Vagina (tissue), 2 donors: ENCODE measurements around the gene CHRNA5. TPM values are rescaled to one million over a fixed set of nuclear protein-coding genes. Genes with fewer than 3 reads are reported as not detected.

ENCODE experiments used
- DNase-seq, 2 donors: peaks; one replicate each; pipeline ENCODE4 v3.0.0-alpha.2; 2017; ENCODE audit errors: extremely low spot score in 2 of 2
- H3K27ac ChIP-seq: fragments of 200-600 bp; sonication (generic); one replicate; pipeline ENCODE4 v1.5.1; 2019
- H3K27me3 ChIP-seq: fragments of 200-600 bp; sonication (generic); one replicate; pipeline ENCODE4 v1.5.1; 2019
- H3K36me3 ChIP-seq, 2 donors: fragments of 200-600 bp; sonication (generic); one replicate each; pipeline ENCODE4 v1.5.1; 2017 to 2019
- H3K4me1 ChIP-seq: fragments of 200-600 bp; sonication (generic); one replicate; pipeline ENCODE4 v1.5.1; 2019
- H3K4me3 ChIP-seq, 2 donors: fragments of 200-600 bp; sonication (generic); 1 replicate in 1 of 2; 2 replicates in 1 of 2; pipeline ENCODE4 v1.5.1; 2016 to 2019
- H3K9me3 ChIP-seq: fragments of 200-600 bp; sonication (generic); one replicate; pipeline ENCODE4 v1.5.1; 2019
- POLR2A ChIP-seq, 2 donors: fragments of 450-650 bp; IDR thresholded peaks; one replicate each; pipeline ENCODE4 v1.6.1; 2017; ENCODE audit warnings: antibody characterized with exemption in 2 of 2, mild to moderate bottlenecking in 2 of 2, moderate library complexity in 2 of 2
- POLR2AphosphoS5 ChIP-seq, 2 donors: sonication (generic); formaldehyde crosslinking; IDR thresholded peaks; one replicate each; pipeline ENCODE4 v1.9.0; 2017; ENCODE audit warnings: antibody characterized with exemption in 2 of 2, mild to moderate bottlenecking in 2 of 2, low read depth in 1 of 2; ENCODE audit not compliant: insufficient read depth in 1 of 2
- intact Hi-C: fragments of 100-400 bp; cut with DNase I; formaldehyde crosslinking; loops from one replicate; pipeline ENCODE4 v1.15.1; 2023
- total RNA-seq: library from RNA; depleted of rRNA; stranded (reverse); fragments of >200 nt; gene quantifications from one replicate; pipeline ENCODE4 v1.2.3, GENCODE V29; 2016
- TF ChIP-seq, protein P1 (sequence below), 3 experiments: fragments of 450-650 bp in 2 of 3; fragments of 200-600 bp in 1 of 3; sonication (generic) in 1 of 3; IDR thresholded peaks; one replicate each; pipeline ENCODE4 v1.5.1; 2017 to 2019; ENCODE audit warnings: antibody characterized with exemption in 3 of 3, mild to moderate bottlenecking in 2 of 3, moderate library complexity in 2 of 3

CHRNA5 gene
- total RNA-seq, 1 donor from 2014 or later, result 8.8 TPM

DNA sequence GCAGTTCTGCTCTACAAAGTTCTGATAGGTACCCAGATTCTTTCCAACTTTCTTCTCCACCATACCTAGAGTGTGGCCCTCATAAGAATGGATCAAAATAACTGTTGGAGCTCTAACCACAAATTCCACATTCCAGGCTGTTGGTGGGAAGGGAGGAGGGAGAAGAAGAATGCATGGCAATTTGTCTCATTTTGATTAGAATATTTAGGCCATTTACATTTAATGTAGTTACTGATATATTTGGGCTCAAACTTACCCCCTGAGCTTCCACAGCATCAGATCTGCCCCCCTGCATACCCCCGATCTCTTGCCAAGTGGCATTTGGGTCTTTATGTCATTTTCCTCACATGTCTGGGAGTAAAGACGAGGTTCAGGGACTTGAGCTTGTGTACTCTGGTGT, 68.0 kb downstream of the CHRNA5 start:
- H3K4me3 ChIP-seq, result no peak overlapping the region
- H3K9me3 ChIP-seq, result no peaks in the 10 kb centered on the region
- no peak overlapping the region for H3K27ac ChIP-seq
- H3K4me1 ChIP-seq, result no peaks in the 10 kb centered on the region
- no peaks in the 10 kb centered on the region for H3K27me3 ChIP-seq
- TF ChIP-seq, protein P1, sequence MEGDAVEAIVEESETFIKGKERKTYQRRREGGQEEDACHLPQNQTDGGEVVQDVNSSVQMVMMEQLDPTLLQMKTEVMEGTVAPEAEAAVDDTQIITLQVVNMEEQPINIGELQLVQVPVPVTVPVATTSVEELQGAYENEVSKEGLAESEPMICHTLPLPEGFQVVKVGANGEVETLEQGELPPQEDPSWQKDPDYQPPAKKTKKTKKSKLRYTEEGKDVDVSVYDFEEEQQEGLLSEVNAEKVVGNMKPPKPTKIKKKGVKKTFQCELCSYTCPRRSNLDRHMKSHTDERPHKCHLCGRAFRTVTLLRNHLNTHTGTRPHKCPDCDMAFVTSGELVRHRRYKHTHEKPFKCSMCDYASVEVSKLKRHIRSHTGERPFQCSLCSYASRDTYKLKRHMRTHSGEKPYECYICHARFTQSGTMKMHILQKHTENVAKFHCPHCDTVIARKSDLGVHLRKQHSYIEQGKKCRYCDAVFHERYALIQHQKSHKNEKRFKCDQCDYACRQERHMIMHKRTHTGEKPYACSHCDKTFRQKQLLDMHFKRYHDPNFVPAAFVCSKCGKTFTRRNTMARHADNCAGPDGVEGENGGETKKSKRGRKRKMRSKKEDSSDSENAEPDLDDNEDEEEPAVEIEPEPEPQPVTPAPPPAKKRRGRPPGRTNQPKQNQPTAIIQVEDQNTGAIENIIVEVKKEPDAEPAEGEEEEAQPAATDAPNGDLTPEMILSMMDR (IDR thresholded peaks at IDR 0.05), result no peak
- TF ChIP-seq POLR2AphosphoS5 (IDR thresholded peaks at IDR 0.05; ENCODE audit: insufficient read depth in 1 of 2, low read depth in 1 of 2) (no peak), POLR2A (IDR thresholded peaks at IDR 0.05) (no peak)
- intact Hi-C loops, result no loop called here
- no peaks in the 10 kb centered on the region for H3K36me3 ChIP-seq
- no peak for DNase-seq

DNA sequence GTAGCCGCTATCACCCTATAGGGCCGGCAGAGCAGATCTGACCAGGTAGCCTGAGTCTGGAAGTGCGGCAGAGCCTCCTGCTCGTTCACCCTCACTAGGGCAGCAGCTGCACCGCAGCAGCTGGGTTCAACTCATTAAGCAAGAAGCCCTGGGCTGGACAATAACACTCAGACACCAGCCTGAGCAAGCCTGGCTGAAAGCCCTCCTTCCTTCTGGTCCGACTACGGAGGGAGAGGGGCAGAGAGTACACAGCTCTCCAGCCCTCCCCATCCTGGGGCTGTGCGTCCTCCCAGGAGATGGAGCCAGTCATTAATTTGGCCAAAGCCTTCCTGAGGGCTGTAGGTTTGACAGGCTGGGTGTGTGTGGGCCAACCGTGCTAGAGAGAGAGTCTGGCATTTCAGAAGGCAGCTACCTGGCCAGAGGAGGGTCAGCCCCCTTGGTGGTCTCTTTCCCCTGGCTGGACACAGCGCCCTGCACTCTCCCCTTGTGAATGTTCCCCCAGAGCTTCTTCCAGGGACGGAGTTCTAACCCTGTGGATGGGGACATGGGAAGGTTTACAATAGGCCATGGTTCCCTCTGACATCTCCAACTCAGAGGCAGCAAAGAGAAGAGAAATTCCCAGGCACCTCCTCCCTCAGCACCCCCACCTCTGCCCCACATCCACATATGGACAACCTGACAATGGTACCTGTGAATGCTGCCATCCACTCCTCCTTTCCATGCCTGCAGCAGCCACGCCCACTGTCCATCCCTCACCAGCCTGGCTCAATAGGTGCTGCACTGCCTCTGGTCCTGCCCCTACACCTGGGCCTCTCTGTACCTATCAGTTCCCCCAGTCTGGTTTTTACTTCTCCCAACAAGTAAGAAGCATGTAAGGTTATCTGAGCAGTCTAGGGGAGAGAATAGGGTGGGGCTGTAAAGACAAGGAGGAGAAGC, 69.2 kb downstream of the CHRNA5 start:
- intact Hi-C loops, result no loop called here
- Histone ChIP-seq H3K9me3 (no peaks in the 10 kb centered on the region), H3K27ac (no peak overlapping the region), H3K27me3 (no peaks in the 10 kb centered on the region), H3K36me3 (no peaks in the 10 kb centered on the region), H3K4me3 (no peak overlapping the region), H3K4me1 (no peaks in the 10 kb centered on the region)
- DNase-seq, result no peak
- TF ChIP-seq POLR2A (IDR thresholded peaks at IDR 0.05), result no peak
- TF ChIP-seq, protein P1 (IDR thresholded peaks at IDR 0.05), result no peak
- TF ChIP-seq POLR2AphosphoS5 (IDR thresholded peaks at IDR 0.05; ENCODE audit: insufficient read depth in 1 of 2, low read depth in 1 of 2), result no peak

DNA sequence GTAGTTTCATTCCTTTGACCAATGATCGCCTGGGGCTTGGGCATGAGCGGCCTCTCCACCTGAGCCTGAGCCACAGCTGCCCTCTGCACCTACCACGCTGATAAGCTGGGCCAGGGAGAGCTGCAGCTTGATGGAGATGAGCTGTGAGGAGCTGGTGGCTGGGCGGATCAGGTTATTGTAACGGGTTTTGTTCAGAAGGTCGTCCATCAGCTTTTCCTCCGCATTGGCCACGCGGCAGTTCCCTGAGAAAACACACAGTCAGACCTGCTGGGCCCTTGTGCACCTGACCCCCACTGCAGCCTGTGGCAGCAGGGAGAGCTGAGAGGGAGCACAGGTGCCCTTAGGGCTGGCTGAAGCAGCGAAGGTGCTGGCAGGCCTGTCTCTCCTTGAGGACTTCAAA, 70.0 kb downstream of the CHRNA5 start:
- H3K27ac ChIP-seq, result no peak overlapping the region
- no peaks in the 10 kb centered on the region for H3K27me3 ChIP-seq
- H3K4me3 ChIP-seq, result no peak overlapping the region
- peaks cover under 1% of the 10 kb centered on the region for H3K4me1 ChIP-seq
- DNase-seq, result no peak
- TF ChIP-seq POLR2AphosphoS5 (IDR thresholded peaks at IDR 0.05; ENCODE audit: insufficient read depth in 1 of 2, low read depth in 1 of 2) (no peak), POLR2A (IDR thresholded peaks at IDR 0.05) (no peak)
- TF ChIP-seq, protein P1 (IDR thresholded peaks at IDR 0.05), result no peak
- intact Hi-C loops, result no loop called here
- H3K36me3 ChIP-seq, result no peaks in the 10 kb centered on the region
- H3K9me3 ChIP-seq, result no peaks in the 10 kb centered on the region

DNA sequence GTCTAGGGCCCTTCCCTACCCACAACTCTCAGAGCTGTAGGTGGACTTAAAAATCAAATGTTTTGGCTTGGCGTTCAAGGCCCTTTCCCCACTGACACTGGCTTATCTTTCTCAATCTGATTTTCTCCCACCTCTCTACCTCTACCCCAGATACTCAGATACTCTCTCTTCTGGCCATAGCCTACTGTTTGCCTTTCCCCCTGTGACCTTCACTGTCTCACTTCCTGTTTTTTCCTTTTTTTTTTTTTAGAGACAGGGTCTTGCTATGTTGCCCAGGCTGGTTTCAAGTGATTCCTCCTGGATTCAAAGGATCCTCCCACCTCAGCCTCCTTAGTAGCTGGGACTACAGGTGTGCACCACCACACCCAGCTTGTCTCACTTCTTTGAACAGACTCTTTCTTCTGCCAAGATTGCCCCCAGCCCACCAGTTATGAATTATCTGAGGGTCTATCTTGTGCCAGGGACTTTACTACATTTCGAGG, 71.1 kb downstream of the CHRNA5 start:
- peaks cover 12% of the 10 kb centered on the region for H3K4me1 ChIP-seq
- intact Hi-C loops, result no loop called here
- DNase-seq, result no peak

More for the DNA sequence above, 71.1 kb downstream of the CHRNA5 start:
- TF ChIP-seq POLR2AphosphoS5 (IDR thresholded peaks at IDR 0.05; ENCODE audit: insufficient read depth in 1 of 2, low read depth in 1 of 2) (no peak), POLR2A (IDR thresholded peaks at IDR 0.05) (no peak)
- TF ChIP-seq, protein P1 (IDR thresholded peaks at IDR 0.05), result no peak
- Histone ChIP-seq H3K27ac (no peak overlapping the region), H3K36me3 (no peaks in the 10 kb centered on the region), H3K4me3 (no peak overlapping the region), H3K9me3 (no peaks in the 10 kb centered on the region), H3K27me3 (no peaks in the 10 kb centered on the region)
